GM08714 (cell line): Measurements from ENCODE around the gene TBC1D16.

Experiments
- H3K4me3 ChIP-seq: fragments of 200-500 bp; sonication (Bioruptor generic); 2 replicates; pipeline ENCODE4 v1.5.1; 2014; ENCODE audit warnings: mild to moderate bottlenecking, low read length, inconsistent platforms
- ZNF274 ChIP-seq: IDR thresholded peaks from 2 replicates; pipeline ENCODE4 v1.6.1; 2012; ENCODE audit warnings: mild to moderate bottlenecking, low read depth, low read length

The TBC1D16 gene

DNA sequence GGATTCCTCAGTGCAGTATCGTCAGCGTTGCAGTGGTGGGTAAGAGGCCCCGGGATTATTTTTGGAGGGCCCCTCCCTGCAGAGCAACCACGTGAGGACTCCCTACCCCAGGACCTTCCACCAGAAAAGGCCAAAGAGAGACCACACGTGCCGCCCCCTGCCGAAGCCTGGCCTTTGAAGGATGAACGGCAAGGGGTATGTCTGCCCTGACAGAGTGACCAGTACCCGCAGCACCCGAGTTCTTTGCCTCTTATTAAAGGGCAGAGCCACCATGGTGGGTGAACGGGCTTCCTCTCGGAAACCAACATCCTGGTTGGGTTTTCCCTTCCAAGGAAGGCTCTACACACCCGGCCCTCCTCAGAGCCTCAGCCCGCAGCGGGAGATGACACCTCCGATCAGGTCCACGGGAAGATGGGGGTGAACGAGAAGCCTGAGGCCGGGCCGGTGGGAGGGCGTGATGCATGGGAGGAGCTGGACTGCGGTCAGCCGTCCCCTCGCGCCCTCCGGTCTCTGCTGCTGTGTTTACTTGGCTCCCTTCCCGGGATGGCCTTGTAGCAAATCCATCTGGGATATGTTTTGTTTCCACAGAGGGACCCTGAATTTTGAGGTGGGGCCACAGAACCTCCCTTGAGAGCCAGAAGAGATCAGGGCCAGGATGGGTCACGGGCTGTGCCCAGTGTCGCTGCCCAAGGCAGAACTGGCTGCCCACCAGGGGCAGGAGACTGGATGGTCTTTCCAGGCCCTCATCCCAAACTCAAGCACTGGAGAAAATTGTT is 49.1 kb downstream of the TBC1D16 start:
- H3K4me3 ChIP-seq = no peak overlapping the region
- TF ChIP-seq ZNF274 = no peak

- H3K4me3 ChIP-seq = no peak overlapping the region
- no peak for TF ChIP-seq ZNF274
Measured at GRCh38 chr17:79985943-79986391, 49.7 kb downstream of the TBC1D16 start.

DNA sequence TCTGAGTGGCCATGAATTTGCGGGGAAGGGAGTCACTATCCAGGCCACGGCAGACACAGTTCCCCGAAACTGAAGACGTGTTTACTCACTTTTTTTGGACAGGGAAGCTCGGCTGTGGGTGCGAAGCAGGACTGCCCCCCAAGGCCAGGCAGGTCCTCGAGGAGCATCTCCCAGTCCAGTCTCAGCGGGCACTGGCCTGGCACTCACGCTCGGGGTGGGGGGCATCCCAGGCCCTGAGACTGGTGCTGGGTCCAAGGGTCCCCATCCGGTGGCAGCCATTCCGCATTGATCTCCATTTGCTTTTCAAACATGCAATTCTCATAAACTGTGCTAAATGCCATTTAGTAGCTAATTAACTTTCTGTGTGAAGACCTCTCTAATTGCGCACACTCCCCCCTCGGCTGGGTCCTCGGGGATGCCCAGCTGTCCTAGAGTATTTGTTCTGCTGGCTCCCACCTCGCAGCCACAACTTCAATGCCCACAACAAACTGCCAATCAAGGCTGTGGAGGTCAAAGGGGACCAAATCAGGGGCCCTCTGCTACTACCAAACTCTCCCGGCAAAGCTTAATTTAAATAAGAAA is 50.2 kb downstream of the TBC1D16 start:
- TF ChIP-seq ZNF274 = no peak
- H3K4me3 ChIP-seq = no peak overlapping the region

DNA sequence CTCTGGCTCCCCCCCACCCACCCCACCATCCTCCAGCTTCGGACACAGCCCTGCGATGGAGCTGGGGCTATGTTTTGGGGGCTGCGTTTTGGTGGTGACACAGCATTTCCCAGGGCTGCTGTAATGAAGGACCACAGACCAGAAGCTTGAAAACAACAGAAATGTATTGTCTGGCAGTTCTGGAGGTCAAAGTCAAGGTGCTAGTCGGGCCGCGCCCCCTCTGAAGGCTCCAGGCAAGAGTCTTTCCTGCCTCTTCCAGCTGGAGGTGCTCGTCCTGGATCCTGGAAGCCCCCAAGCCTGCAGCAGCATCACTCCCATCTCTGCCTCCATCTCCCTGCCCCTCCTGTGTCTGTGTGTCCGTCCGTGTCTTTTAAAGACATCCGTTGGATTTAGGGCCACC is 50.8 kb downstream of the TBC1D16 start:
- TF ChIP-seq ZNF274 = no peak
- H3K4me3 ChIP-seq = no peak overlapping the region

DNA sequence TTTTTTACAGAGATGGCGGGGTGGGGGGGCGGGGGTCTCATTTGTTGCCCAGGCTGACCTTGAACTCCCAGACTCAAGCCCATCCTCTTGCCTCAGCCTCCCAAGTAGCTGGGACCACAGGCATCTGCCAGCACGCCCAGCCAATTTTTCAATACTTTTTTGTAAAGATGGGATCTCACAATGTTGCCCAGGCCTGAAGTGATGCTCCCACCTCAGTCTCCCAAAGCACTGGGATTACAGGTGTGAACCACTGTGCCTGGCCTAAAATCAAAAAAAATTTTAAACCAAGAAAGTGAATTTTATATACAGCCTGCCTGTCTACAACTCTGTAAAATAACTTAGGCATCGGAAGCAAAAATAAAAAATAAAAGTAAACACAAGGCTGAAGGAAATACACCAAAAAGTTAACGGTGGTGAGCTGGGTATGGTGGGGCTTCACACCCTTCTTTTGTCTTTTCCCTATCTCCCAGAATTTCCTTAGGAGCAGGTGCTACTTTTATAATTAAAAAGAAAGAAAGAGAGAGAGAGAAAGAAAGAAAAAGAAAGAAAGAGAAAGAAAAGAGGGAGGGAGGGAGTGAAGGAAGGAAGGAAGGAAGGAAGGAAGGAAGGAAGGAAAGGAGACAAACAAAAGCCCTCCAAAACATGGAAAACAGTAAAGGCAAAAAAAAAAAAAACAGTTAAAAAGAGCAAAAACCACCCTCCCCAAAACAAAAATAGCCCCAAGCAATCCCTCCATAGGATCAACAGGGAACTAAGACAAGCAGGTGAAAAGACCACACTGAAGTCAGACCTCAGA is 51.4 kb downstream of the TBC1D16 start:
- H3K4me3 ChIP-seq = no peak overlapping the region
- TF ChIP-seq ZNF274 = no peak

DNA sequence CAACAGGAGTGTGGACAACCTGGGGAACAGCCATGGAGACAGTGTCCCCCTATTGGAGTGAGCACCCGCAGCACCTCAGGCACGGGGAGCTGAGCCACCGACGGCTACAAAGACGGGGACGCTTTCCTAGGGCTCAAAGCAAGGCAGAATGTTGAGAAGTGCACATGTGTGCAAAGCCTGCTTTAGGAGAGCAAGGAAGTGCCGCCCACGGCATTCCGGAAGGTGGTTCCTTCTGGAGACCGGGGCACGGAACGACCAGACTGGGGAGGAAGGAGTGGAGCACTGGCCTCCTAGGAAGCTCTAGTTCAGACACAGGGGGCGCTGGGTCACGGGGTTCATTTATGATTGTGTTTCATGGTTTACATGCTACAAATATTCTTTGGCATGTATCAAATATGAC is 52.2 kb downstream of the TBC1D16 start:
- no peak for TF ChIP-seq ZNF274
- H3K4me3 ChIP-seq = no peak overlapping the region

GRCh38 chr17:79982986-79983385 is 52.7 kb downstream of the TBC1D16 start:
- TF ChIP-seq ZNF274 = no peak
- no peak overlapping the region for H3K4me3 ChIP-seq

- TF ChIP-seq ZNF274 = no peak
- no peak overlapping the region for H3K4me3 ChIP-seq
Measured at GRCh38 chr17:79981661-79982101, 54.0 kb downstream of the TBC1D16 start.

DNA sequence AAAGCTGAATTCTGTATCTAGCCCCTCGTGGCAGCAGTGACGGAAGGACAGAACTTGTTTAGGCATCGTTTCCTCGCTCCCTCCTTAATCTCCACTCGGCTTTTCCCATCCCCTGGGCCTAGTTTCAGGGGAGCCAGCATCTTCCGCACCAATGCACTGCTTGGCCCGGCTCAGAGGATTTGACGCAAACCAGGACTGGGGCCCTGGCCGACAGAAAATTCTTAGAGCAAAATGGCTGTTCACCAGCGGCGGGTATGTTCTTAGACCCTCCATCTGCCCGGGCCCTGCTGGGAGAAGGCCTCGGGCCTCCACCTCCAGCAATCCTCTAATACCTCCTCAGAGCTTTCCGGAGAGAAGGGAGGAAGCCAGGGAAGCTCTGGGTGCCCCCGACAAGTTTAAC is 54.6 kb downstream of the TBC1D16 start:
- no peak overlapping the region for H3K4me3 ChIP-seq
- TF ChIP-seq ZNF274 = no peak

DNA sequence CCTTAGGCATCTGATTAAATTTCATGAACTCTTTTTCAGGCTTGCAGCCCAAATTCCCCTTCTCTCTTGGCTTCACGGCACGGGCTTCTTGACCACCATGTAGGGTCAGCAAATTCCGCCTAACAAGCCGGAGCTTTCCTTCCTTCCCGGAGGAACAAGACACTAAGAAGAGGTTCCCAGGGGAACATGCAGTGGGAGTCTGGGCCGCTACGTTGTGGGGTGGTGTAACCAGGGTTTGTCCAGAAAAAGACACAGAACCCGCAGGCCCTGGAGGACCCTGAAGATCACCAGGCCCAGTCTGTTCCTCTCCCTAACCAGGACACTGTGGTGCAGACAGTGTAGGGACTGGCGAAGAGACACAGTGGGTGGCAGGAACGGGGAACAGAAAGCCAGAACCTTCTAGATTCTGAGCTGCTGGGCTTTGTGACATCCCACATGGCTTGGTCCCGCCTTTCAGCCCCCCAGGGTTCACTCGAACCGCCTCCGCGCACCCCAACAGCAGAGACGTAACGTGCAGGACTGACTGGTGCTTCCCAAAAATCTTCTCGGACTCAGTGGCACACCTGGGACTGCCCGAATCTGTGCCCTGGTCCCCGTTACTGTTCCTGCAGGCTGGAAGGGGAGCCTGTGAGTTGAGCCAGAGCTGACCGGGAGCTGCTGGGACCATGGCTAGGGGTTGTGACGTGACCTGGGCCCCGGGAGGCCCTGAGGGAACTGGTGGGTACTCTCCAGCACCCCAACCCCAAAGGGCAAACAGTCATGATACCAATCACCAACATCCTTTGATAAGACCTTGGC is 55.2 kb downstream of the TBC1D16 start:
- no peak overlapping the region for H3K4me3 ChIP-seq
- TF ChIP-seq ZNF274 = no peak

DNA sequence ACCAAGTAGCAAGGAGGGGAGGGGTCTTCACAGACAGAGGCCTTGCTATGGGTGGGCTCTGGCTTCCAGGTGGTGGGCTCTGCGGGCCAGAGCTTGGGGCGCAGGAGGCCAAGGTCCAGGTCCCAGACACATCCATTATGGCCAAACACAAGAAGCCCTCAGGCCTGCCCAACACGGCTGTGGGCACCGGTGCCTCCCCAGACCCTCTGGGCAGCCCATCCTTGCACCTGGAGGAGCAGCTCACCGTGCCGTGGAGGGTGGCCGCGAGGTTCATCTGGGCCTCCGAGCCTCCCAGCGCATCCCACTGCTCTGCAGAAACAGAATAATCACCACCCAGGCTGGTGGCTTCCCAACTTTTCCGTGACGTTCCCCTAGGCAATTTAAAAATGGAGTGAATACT is 55.9 kb downstream of the TBC1D16 start:
- no peak overlapping the region for H3K4me3 ChIP-seq
- TF ChIP-seq ZNF274 = no peak

- no peak overlapping the region for H3K4me3 ChIP-seq
- no peak for TF ChIP-seq ZNF274
Measured at GRCh38 chr17:79979221-79979741, 56.4 kb downstream of the TBC1D16 start.

- no peak overlapping the region for H3K4me3 ChIP-seq
- no peak for TF ChIP-seq ZNF274
Measured at GRCh38 chr17:79978548-79978855, 57.2 kb downstream of the TBC1D16 start.
